KMS-11 (cell line): ENCODE results near the gene CBLC.

Source experiments
- H2AFZ ChIP-seq: fragments of 200-600 bp; sonication (generic); 2 replicates; pipeline ENCODE4 v1.6.1; 2016; ENCODE audit warnings: antibody characterized with exemption, mixed run types, low read depth
- H3K27ac ChIP-seq: fragments of 200-600 bp; sonication (generic); 2 replicates; pipeline ENCODE4 v1.6.1; 2016; ENCODE audit warnings: mild to moderate bottlenecking, mixed run types
- H3K27me3 ChIP-seq: fragments of 200-600 bp; sonication (generic); 2 replicates; pipeline ENCODE4 v1.6.1; 2017; ENCODE audit warnings: mild to moderate bottlenecking, low read depth, mixed run types, moderate library complexity; ENCODE audit not compliant: insufficient read depth
- H3K36me3 ChIP-seq: fragments of 200-600 bp; sonication (generic); 2 replicates; pipeline ENCODE4 v1.6.1; 2017; ENCODE audit warnings: mild to moderate bottlenecking, mixed run types; ENCODE audit not compliant: insufficient read depth
- H3K4me1 ChIP-seq: fragments of 200-600 bp; sonication (generic); 2 replicates; pipeline ENCODE4 v1.6.1; 2016; ENCODE audit warnings: mild to moderate bottlenecking, low read depth, mixed run types; ENCODE audit not compliant: poor library complexity, severe bottlenecking
- H3K4me2 ChIP-seq: fragments of 200-600 bp; sonication (generic); 2 replicates; pipeline ENCODE4 v1.7.0; 2016; ENCODE audit warnings: mild to moderate bottlenecking, mixed run types
- H3K4me3 ChIP-seq: fragments of 200-600 bp; sonication (generic); IDR thresholded peaks from 2 replicates; pipeline ENCODE4 v1.6.1; 2017; ENCODE audit warnings: low read depth, low read length, mixed read lengths; ENCODE audit not compliant: insufficient read depth
- H3K79me2 ChIP-seq: fragments of 200-600 bp; sonication (generic); 2 replicates; pipeline ENCODE4 v1.6.1; 2016; ENCODE audit warnings: low read depth, mixed run types; ENCODE audit not compliant: insufficient read depth
- H3K9ac ChIP-seq: fragments of 200-600 bp; sonication (generic); 2 replicates; pipeline ENCODE4 v1.6.1; 2016; ENCODE audit warnings: mild to moderate bottlenecking, mixed run types
- H4K20me1 ChIP-seq: fragments of 200-600 bp; sonication (generic); 2 replicates; pipeline ENCODE4 v1.6.1; 2016; ENCODE audit warnings: mild to moderate bottlenecking, mixed run types; ENCODE audit not compliant: insufficient read depth
- TF ChIP-seq, protein P1 (sequence below): fragments of 200-600 bp; sonication (generic); conservative IDR thresholded peaks from 2 replicates; pipeline ENCODE4 v1.6.1; 2017; ENCODE audit warnings: low read depth, mild to moderate bottlenecking, antibody characterized with exemption, low read length, moderate library complexity, mixed read lengths

Gene CBLC

DNA sequence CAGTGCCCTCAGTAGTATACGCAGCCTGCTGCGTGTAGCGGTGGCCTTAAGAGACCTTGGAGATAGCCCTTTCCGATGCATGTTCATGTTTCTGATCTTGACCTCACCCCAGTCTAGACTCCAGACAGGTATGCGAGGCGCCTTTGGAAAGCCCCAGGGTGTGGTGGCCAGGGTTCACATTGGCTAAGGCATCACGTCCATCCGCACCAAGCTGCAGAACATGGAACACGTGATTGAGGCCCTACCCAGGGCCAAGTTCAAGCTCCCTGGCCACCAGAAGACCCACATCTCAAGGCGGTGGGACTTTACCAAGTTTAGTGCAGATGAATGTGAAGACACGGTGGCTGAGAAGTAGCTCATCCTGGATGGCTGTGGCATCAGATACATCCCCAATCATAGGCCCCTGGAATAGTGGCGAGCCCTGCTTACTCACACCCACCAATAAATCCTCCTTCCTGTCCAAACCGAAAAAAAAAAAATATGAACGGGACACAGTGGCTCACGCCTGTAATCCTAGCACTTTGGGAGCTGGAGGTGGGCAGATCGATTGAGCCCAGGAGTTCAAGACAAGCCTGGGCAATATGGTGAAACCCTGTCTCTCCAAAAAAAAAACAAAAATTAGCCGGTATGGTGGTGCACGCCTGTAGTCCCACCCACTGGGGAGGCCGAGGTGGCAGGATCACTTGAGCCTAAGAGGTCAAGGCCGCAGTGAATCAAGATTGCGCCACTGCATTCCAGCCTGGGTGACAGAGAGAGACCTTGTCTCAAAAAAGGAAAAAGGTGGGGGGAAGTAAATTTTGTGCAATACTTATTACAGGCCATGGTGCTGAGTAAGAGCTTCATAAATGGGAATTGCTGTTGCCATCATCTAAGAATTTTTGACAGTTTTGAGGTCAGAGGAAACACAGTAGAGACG lies 12.4 kb upstream of the CBLC start:
- TF ChIP-seq, protein P1, sequence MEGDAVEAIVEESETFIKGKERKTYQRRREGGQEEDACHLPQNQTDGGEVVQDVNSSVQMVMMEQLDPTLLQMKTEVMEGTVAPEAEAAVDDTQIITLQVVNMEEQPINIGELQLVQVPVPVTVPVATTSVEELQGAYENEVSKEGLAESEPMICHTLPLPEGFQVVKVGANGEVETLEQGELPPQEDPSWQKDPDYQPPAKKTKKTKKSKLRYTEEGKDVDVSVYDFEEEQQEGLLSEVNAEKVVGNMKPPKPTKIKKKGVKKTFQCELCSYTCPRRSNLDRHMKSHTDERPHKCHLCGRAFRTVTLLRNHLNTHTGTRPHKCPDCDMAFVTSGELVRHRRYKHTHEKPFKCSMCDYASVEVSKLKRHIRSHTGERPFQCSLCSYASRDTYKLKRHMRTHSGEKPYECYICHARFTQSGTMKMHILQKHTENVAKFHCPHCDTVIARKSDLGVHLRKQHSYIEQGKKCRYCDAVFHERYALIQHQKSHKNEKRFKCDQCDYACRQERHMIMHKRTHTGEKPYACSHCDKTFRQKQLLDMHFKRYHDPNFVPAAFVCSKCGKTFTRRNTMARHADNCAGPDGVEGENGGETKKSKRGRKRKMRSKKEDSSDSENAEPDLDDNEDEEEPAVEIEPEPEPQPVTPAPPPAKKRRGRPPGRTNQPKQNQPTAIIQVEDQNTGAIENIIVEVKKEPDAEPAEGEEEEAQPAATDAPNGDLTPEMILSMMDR = no peak
- Histone ChIP-seq H3K27me3 (no peaks in the 10 kb centered on the region), H3K4me1 (peaks cover 80% of the 10 kb centered on the region), H3K36me3 (no peaks in the 10 kb centered on the region), H2AFZ (no peak overlapping the region), H3K4me2 (no peak overlapping the region), H4K20me1 (no peaks in the 10 kb centered on the region), H3K79me2 (no peaks in the 10 kb centered on the region), H3K27ac (no peak overlapping the region), H3K4me3 (no peak overlapping the region), H3K9ac (no peak overlapping the region)

DNA sequence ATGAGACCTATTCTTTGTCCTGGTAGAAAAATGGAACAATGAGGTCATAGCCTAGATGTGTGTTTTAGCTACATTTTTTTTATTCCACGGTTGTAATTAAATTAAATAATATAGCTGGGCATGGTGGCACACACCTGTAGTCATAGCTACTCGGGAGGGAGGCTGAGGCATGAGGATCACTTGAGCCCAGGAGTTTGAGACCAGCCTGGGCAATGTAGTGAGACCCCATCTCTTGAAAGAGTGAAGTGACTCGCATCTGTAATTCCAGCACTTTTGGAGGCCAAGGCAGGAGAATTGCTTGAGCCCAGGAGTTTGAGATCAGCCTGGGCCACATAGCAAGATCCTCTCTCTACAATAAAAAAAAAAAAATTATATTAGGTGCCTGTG lies 11.7 kb upstream of the CBLC start:
- H2AFZ ChIP-seq = no peak overlapping the region
- no peaks in the 10 kb centered on the region for H3K79me2 ChIP-seq
- H3K36me3 ChIP-seq = no peaks in the 10 kb centered on the region
- no peak overlapping the region for H3K4me3 ChIP-seq
- no peaks in the 10 kb centered on the region for H3K27me3 ChIP-seq
- TF ChIP-seq, protein P1 = no peak
- H3K4me2 ChIP-seq = no peak overlapping the region
- H3K9ac ChIP-seq = no peak overlapping the region
- peaks cover 77% of the 10 kb centered on the region for H3K4me1 ChIP-seq
- no peak overlapping the region for H3K27ac ChIP-seq
- no peaks in the 10 kb centered on the region for H4K20me1 ChIP-seq

DNA sequence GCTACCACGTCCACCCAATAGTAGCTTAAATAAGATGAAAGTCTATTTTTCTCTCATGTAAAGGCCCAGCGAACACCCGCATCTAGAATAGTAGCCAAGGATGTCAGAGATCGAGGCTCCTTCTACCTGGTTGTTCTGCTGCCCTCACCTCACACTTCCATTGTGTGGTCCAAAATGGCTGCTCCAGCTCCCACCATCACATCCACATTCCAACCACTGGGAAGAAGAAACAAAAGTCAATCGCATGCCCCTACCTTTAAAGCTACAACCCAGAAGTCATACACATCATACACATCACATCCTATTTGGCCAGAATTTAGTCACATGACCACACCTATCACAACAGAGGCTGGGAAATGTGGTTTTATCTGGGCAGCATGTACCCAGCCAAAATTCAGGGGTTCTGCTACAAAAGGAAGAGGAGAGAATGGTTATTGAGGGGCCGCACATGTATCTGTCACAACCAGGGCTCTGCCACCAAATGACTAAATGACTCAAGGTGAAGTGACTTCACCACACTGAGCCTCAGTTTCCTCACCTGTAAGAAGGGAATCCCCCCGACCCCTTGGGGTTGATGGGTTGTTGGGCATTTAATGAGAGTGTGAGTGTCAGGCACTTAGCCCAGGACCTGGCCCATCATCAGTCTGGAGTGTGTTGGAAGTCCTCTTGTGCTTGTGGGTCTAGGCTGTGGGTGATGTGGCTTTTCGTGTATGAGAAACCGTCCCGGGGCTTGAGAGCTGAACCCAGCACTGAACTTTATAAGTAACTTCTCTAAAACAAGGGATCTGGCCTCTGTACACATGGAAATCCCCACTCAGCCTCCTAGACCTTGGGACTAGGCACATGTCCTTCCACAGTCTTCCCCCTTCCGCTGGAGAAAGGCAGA lies 10.2 kb upstream of the CBLC start:
- H3K27ac ChIP-seq = peak overlapping the region; percentile 9; the same call in 1 of the 2 replicates
- no peaks in the 10 kb centered on the region for H3K36me3 ChIP-seq
- peak overlapping the region; percentile 23; the same call in 1 of the 2 replicates for H3K4me2 ChIP-seq

More for the DNA sequence above, 10.2 kb upstream of the CBLC start:
- no peaks in the 10 kb centered on the region for H3K79me2 ChIP-seq
- H3K4me3 ChIP-seq = no peak overlapping the region
- no peaks in the 10 kb centered on the region for H4K20me1 ChIP-seq
- no peaks in the 10 kb centered on the region for H3K27me3 ChIP-seq
- H3K4me1 ChIP-seq = peaks cover 66% of the 10 kb centered on the region
- TF ChIP-seq, protein P1 = no peak
- no peak overlapping the region for H3K9ac ChIP-seq
- 0 out of 2 replicates have a peak overlapping the region, but pooled peaks have one; percentile 28 for H2AFZ ChIP-seq
